ENCODE measurements around the gene EXOG.
"Not testable (repeated sequence)": the region's sequence is repeated elsewhere in the genome, so short reads cannot be mapped to it uniquely, and the experiment has no call there.

Gene EXOG

DNA sequence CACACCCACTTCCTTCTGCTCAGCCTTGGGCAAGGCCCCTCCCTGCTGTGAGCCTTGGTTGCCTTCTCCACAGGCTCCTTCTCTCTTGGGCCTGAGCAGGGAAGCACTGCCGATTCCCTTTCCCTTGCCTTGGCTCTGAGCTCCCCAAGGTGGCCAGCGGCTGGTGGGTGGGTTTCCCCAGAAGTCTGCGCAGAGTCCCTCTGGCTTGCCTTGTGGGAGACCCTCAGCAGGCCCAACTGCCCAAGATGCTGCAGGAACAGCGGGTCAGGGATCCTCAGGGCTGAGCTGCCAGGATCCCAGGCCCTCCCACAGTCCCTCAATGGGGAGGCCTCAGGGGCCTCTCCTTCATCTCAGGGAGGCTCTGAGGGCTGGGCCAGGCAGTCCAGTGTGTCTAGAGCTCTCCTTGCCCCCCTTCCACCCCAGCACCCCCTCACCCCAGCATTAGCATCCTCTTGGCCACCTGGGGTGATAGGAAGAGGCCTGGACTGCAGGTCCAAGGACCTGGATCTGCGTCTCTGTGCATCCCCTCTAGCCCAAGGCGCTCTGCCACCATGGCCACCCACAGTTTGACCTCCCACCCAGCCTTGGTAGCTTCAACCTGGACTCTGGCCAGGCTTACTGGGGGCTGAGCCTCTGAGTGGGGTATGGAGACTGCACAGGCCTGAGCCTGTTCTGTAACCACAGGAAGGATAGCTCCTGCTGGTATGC is 68.6 kb downstream of the EXOG start:
- DNase-seq: no peak

GRCh38 chr3:38565339-38566214 is 69.4 kb downstream of the EXOG start:
- no peak for DNase-seq

DNA sequence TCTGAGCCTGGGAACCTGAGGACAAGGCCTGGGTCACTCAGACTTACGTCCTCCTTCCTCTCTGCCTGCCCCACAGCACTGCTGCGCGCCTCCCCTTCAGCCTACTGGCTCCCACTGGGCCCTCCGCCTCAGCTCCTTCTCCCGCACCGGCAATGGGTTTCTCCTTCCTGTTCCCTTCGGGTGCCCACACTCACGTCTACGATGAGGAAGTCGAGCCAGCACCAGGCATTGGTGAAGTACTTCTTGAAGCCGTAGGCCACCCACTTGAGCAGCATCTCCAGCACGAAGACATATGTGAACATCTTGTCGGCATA is 70.0 kb downstream of the EXOG start:
- DNase-seq: no peak

GRCh38 chr3:38566794-38567193 is 70.7 kb downstream of the EXOG start:
- DNase-seq: not testable (repeated sequence)

GRCh38 chr3:38567498-38567897 is 71.4 kb downstream of the EXOG start:
- no peak for DNase-seq

DNA sequence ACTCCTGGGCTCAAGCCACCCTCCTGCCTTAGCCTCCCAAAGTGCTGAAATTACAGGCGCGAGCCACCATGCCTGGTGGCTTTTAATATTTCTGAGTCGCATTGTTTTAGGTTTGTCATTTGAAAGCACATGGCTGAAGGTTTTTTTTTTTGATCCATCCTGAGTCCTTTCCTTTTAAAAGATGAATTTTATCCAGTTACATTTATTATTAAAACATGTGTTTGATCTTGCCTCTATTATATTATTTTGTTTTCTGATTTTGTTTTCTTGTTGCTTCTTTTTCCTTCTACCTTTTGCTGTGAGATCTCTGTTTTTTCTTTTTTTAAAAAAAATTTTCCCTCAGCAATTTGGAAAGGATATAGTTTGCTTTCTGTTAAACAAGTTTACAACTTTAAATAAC is 77.0 kb downstream of the EXOG start:
- no peak for DNase-seq

DNA sequence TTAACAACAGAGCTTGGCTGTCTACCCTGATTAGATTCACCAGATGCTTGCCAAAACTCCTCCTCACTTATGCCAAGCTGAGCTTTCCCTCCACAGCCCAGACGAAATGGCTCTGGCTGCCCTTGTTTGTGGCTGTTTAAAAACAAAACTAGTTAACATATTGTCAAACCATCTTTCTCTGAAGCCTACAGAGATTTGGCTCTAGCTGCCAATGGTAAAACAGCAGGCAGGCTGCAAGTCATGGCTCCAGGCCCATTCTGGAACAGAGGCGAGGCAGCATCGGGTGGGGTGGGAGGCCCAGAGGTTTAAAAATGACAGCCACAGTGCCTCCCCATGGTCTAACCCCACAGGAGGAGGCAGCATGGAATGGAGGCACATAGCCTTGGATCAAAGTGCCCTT is 77.4 kb downstream of the EXOG start:
- no peak for DNase-seq

GRCh38 chr3:38574411-38575278 is 78.5 kb downstream of the EXOG start:
- no peak for DNase-seq

DNA sequence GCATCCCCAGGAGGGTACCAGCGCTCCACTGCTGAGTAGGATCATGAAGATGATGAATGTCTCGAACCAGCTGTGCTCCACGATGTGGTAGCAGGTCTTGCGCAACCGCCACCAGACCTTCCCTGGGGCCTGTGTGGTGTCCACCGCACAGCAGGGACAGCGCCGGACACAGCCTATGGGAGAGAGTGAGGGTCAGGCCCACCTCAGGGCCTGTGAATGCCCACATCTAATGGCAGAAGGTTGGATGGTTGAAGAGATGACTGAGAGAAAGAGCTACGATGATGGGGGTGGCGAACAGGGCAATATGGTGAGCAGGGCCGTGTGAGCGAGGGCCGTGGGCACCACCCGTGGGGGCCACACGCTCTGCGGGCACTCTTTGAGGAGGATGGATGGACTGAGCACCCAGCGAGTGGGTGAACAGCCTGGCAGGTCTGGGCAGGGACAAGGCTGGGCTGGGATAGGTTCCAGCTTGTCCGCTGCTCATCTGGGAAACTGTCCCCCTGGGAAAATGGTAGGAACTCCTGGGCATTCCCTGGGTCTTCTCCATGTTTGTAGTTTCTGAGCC is 79.2 kb downstream of the EXOG start:
- no peak for DNase-seq

Measured in T-helper 1 cell (primary cell).